ENCODE results near the gene TGFB2.

TGFB2 gene

GRCh38 chr1:218413179-218413578 is 68.0 kb downstream of the TGFB2 start:
- H3K36me3 ChIP-seq (ENCODE audit: control insufficient read depth in 5 of 5, insufficient read depth in 5 of 5, low read length in 5 of 5) = no peaks in the 10 kb centered on the region
- no peak overlapping the region for H3K9ac ChIP-seq (ENCODE audit: low read length in 5 of 5)
- no peak overlapping the region for H3K4me3 ChIP-seq (ENCODE audit: low read depth in 1 of 5, low read length in 5 of 5)
- peaks cover 0 to 4% (median 3%) of the 10 kb centered on the region in 5 donors for H3K9me3 ChIP-seq (ENCODE audit: control insufficient read depth in 5 of 5, low read length in 5 of 5)
- H3K27me3 ChIP-seq (ENCODE audit: control insufficient read depth in 5 of 5, insufficient read depth in 4 of 5, low read length in 5 of 5) = no peaks in the 10 kb centered on the region
- H3K27ac ChIP-seq (ENCODE audit: low read depth, low read length) = no peak overlapping the region
- no peaks in the 10 kb centered on the region for H3K4me1 ChIP-seq (ENCODE audit: control insufficient read depth in 5 of 5, insufficient read depth in 5 of 5, low read length in 5 of 5)

- Histone ChIP-seq H3K9ac (ENCODE audit: low read length in 5 of 5) (no peak overlapping the region), H3K36me3 (ENCODE audit: control insufficient read depth in 5 of 5, insufficient read depth in 5 of 5, low read length in 5 of 5) (no peaks in the 10 kb centered on the region), H3K4me3 (ENCODE audit: low read depth in 1 of 5, low read length in 5 of 5) (no peak overlapping the region), H3K4me1 (ENCODE audit: control insufficient read depth in 5 of 5, insufficient read depth in 5 of 5, low read length in 5 of 5) (no peaks in the 10 kb centered on the region), H3K27ac (ENCODE audit: low read depth, low read length) (no peak overlapping the region), H3K27me3 (ENCODE audit: control insufficient read depth in 5 of 5, insufficient read depth in 4 of 5, low read length in 5 of 5) (no peaks in the 10 kb centered on the region), H3K9me3 (ENCODE audit: control insufficient read depth in 5 of 5, low read length in 5 of 5) (peaks cover 0 to 4% (median 3%) of the 10 kb centered on the region in 5 donors)
Observed at GRCh38 chr1:218414060-218414728, 69.1 kb downstream of the TGFB2 start.

GRCh38 chr1:218415726-218416125 is 70.6 kb downstream of the TGFB2 start:
- no peaks in the 10 kb centered on the region for H3K4me1 ChIP-seq (ENCODE audit: control insufficient read depth in 5 of 5, insufficient read depth in 5 of 5, low read length in 5 of 5)
- H3K9me3 ChIP-seq (ENCODE audit: control insufficient read depth in 5 of 5, low read length in 5 of 5) = peaks cover 0 to 4% (median 3%) of the 10 kb centered on the region in 5 donors
- H3K4me3 ChIP-seq (ENCODE audit: low read depth in 1 of 5, low read length in 5 of 5) = no peak overlapping the region
- no peaks in the 10 kb centered on the region for H3K27me3 ChIP-seq (ENCODE audit: control insufficient read depth in 5 of 5, insufficient read depth in 4 of 5, low read length in 5 of 5)
- H3K36me3 ChIP-seq (ENCODE audit: control insufficient read depth in 5 of 5, insufficient read depth in 5 of 5, low read length in 5 of 5) = no peaks in the 10 kb centered on the region
- no peak overlapping the region for H3K9ac ChIP-seq (ENCODE audit: low read length in 5 of 5)
- H3K27ac ChIP-seq (ENCODE audit: low read depth, low read length) = no peak overlapping the region

GRCh38 chr1:218421531-218421930 is 76.4 kb downstream of the TGFB2 start:
- Histone ChIP-seq H3K9me3 (ENCODE audit: control insufficient read depth in 5 of 5, low read length in 5 of 5) (peaks cover 0 to 4% (median 3%) of the 10 kb centered on the region in 5 donors), H3K27me3 (ENCODE audit: control insufficient read depth in 5 of 5, insufficient read depth in 4 of 5, low read length in 5 of 5) (no peaks in the 10 kb centered on the region), H3K36me3 (ENCODE audit: control insufficient read depth in 5 of 5, insufficient read depth in 5 of 5, low read length in 5 of 5) (no peaks in the 10 kb centered on the region), H3K4me1 (ENCODE audit: control insufficient read depth in 5 of 5, insufficient read depth in 5 of 5, low read length in 5 of 5) (peaks cover 0 to 8% (median 2%) of the 10 kb centered on the region in 5 donors), H3K9ac (ENCODE audit: low read length in 5 of 5) (no peak overlapping the region), H3K4me3 (ENCODE audit: low read depth in 1 of 5, low read length in 5 of 5) (no peak overlapping the region), H3K27ac (ENCODE audit: low read depth, low read length) (no peak overlapping the region)

- Histone ChIP-seq H3K9me3 (ENCODE audit: control insufficient read depth in 5 of 5, low read length in 5 of 5) (no peaks in the 10 kb centered on the region), H3K4me3 (ENCODE audit: low read depth in 1 of 5, low read length in 5 of 5) (no peak overlapping the region), H3K4me1 (ENCODE audit: control insufficient read depth in 5 of 5, insufficient read depth in 5 of 5, low read length in 5 of 5) (peaks cover 0 to 9% (median 2%) of the 10 kb centered on the region in 5 donors), H3K36me3 (ENCODE audit: control insufficient read depth in 5 of 5, insufficient read depth in 5 of 5, low read length in 5 of 5) (no peaks in the 10 kb centered on the region), H3K9ac (ENCODE audit: low read length in 5 of 5) (no peak overlapping the region), H3K27ac (ENCODE audit: low read depth, low read length) (no peak overlapping the region), H3K27me3 (ENCODE audit: control insufficient read depth in 5 of 5, insufficient read depth in 4 of 5, low read length in 5 of 5) (no peaks in the 10 kb centered on the region)
Observed at GRCh38 chr1:218424502-218424901, 79.4 kb downstream of the TGFB2 start.

GRCh38 chr1:218425647-218426342 is 80.7 kb downstream of the TGFB2 start:
- Histone ChIP-seq H3K9ac (ENCODE audit: low read length in 5 of 5) (no peak overlapping the region), H3K27me3 (ENCODE audit: control insufficient read depth in 5 of 5, insufficient read depth in 4 of 5, low read length in 5 of 5) (no peaks in the 10 kb centered on the region), H3K36me3 (ENCODE audit: control insufficient read depth in 5 of 5, insufficient read depth in 5 of 5, low read length in 5 of 5) (no peaks in the 10 kb centered on the region), H3K4me3 (ENCODE audit: low read depth in 1 of 5, low read length in 5 of 5) (no peak overlapping the region), H3K4me1 (ENCODE audit: control insufficient read depth in 5 of 5, insufficient read depth in 5 of 5, low read length in 5 of 5) (peaks cover 0 to 9% (median 2%) of the 10 kb centered on the region in 5 donors), H3K9me3 (ENCODE audit: control insufficient read depth in 5 of 5, low read length in 5 of 5) (no peaks in the 10 kb centered on the region), H3K27ac (ENCODE audit: low read depth, low read length) (no peak overlapping the region)

GRCh38 chr1:218426343-218426657 is 81.2 kb downstream of the TGFB2 start:
- no peaks in the 10 kb centered on the region for H3K36me3 ChIP-seq (ENCODE audit: control insufficient read depth in 5 of 5, insufficient read depth in 5 of 5, low read length in 5 of 5)
- H3K4me3 ChIP-seq (ENCODE audit: low read depth in 1 of 5, low read length in 5 of 5) = no peak overlapping the region
- no peak overlapping the region for H3K9ac ChIP-seq (ENCODE audit: low read length in 5 of 5)
- H3K27ac ChIP-seq (ENCODE audit: low read depth, low read length) = no peak overlapping the region
- no peaks in the 10 kb centered on the region for H3K9me3 ChIP-seq (ENCODE audit: control insufficient read depth in 5 of 5, low read length in 5 of 5)
- H3K27me3 ChIP-seq (ENCODE audit: control insufficient read depth in 5 of 5, insufficient read depth in 4 of 5, low read length in 5 of 5) = no peaks in the 10 kb centered on the region
- peaks cover 0 to 9% (median 2%) of the 10 kb centered on the region in 5 donors for H3K4me1 ChIP-seq (ENCODE audit: control insufficient read depth in 5 of 5, insufficient read depth in 5 of 5, low read length in 5 of 5)

GRCh38 chr1:218429301-218429700 is 84.2 kb downstream of the TGFB2 start:
- H3K27ac ChIP-seq (ENCODE audit: low read depth, low read length) = no peak overlapping the region
- peaks cover 0 to 2% (median 0%) of the 10 kb centered on the region in 5 donors for H3K36me3 ChIP-seq (ENCODE audit: control insufficient read depth in 5 of 5, insufficient read depth in 5 of 5, low read length in 5 of 5)
- no peaks in the 10 kb centered on the region for H3K27me3 ChIP-seq (ENCODE audit: control insufficient read depth in 5 of 5, insufficient read depth in 4 of 5, low read length in 5 of 5)
- no peaks in the 10 kb centered on the region for H3K9me3 ChIP-seq (ENCODE audit: control insufficient read depth in 5 of 5, low read length in 5 of 5)
- no peak overlapping the region for H3K9ac ChIP-seq (ENCODE audit: low read length in 5 of 5)
- H3K4me3 ChIP-seq (ENCODE audit: low read depth in 1 of 5, low read length in 5 of 5) = no peak overlapping the region
- peaks cover 0 to 9% (median 2%) of the 10 kb centered on the region in 5 donors for H3K4me1 ChIP-seq (ENCODE audit: control insufficient read depth in 5 of 5, insufficient read depth in 5 of 5, low read length in 5 of 5)

GRCh38 chr1:218430346-218430745 is 85.2 kb downstream of the TGFB2 start:
- Histone ChIP-seq H3K27ac (ENCODE audit: low read depth, low read length) (no peak overlapping the region), H3K4me3 (ENCODE audit: low read depth in 1 of 5, low read length in 5 of 5) (no peak overlapping the region), H3K36me3 (ENCODE audit: control insufficient read depth in 5 of 5, insufficient read depth in 5 of 5, low read length in 5 of 5) (peaks cover 0 to 4% (median 0%) of the 10 kb centered on the region in 5 donors), H3K9ac (ENCODE audit: low read length in 5 of 5) (no peak overlapping the region), H3K4me1 (ENCODE audit: control insufficient read depth in 5 of 5, insufficient read depth in 5 of 5, low read length in 5 of 5) (peaks cover 0 to 9% (median 2%) of the 10 kb centered on the region in 5 donors), H3K9me3 (ENCODE audit: control insufficient read depth in 5 of 5, low read length in 5 of 5) (no peaks in the 10 kb centered on the region), H3K27me3 (ENCODE audit: control insufficient read depth in 5 of 5, insufficient read depth in 4 of 5, low read length in 5 of 5) (no peaks in the 10 kb centered on the region)

- Histone ChIP-seq H3K4me1 (ENCODE audit: control insufficient read depth in 5 of 5, insufficient read depth in 5 of 5, low read length in 5 of 5) (peaks cover 0 to 8% (median 2%) of the 10 kb centered on the region in 5 donors), H3K27ac (ENCODE audit: low read depth, low read length) (no peak overlapping the region), H3K9me3 (ENCODE audit: control insufficient read depth in 5 of 5, low read length in 5 of 5) (no peaks in the 10 kb centered on the region), H3K4me3 (ENCODE audit: low read depth in 1 of 5, low read length in 5 of 5) (no peak overlapping the region), H3K27me3 (ENCODE audit: control insufficient read depth in 5 of 5, insufficient read depth in 4 of 5, low read length in 5 of 5) (no peaks in the 10 kb centered on the region), H3K36me3 (ENCODE audit: control insufficient read depth in 5 of 5, insufficient read depth in 5 of 5, low read length in 5 of 5) (peaks cover 0 to 4% (median 0%) of the 10 kb centered on the region in 5 donors), H3K9ac (ENCODE audit: low read length in 5 of 5) (no peak overlapping the region)
Observed at GRCh38 chr1:218430822-218431221, 85.7 kb downstream of the TGFB2 start.
